ENCODE measurements around the gene CTDSP2. TPM values are rescaled to one million over a fixed set of nuclear protein-coding genes. Genes with fewer than 3 reads are reported as not detected.

The CTDSP2 gene
- total and polyA plus RNA-seq, 5 donors, result 41.7 to 116 (median 99.6) TPM

Small RNA genes within 50 kb of the gene (microRNA-seq; reads per million reads assigned to microRNA genes)
- gene MIR26A2, result 100 to 391 reads per million in 2 donors

Other genes with a start within 250 kb of the CTDSP2 start
- 10 to 100 TPM; 29.3 to 44.6 (median 38.1) TPM for gene DTX3, start 241.9 kb downstream of the CTDSP2 start, total RNA-seq
- 28.9 TPM for gene DTX3, start 241.9 kb downstream of the CTDSP2 start, polyA plus RNA-seq
- 10 to 100 TPM; 14.0 to 22.6 (median 18.1) TPM for gene ARHGEF25, start 235.3 kb downstream of the CTDSP2 start, total RNA-seq
- gene ARHGEF25, start 235.3 kb downstream of the CTDSP2 start, polyA plus RNA-seq, result 21.3 TPM
- gene B4GALNT1, start 213.5 kb downstream of the CTDSP2 start, total RNA-seq, result 1 to 10 TPM; 1.2 to 2.5 (median 2.2) TPM
- gene B4GALNT1, start 213.5 kb downstream of the CTDSP2 start, polyA plus RNA-seq, result 3.3 TPM
- 100 to 1,000 TPM; 145 to 168 (median 154) TPM for gene OS9, start 152.6 kb downstream of the CTDSP2 start, total RNA-seq
- 127 TPM for gene OS9, start 152.6 kb downstream of the CTDSP2 start, polyA plus RNA-seq
- gene AGAP2, start 108.0 kb downstream of the CTDSP2 start, total RNA-seq, result under 1 TPM; 0.53 to 0.91 (median 0.72) TPM
- 1.7 TPM for gene AGAP2, start 108.0 kb downstream of the CTDSP2 start, polyA plus RNA-seq
- gene TSPAN31, start 101.7 kb downstream of the CTDSP2 start, total RNA-seq, result 10 to 100 TPM; 31.5 to 41.3 (median 34.5) TPM
- 43.9 TPM for gene TSPAN31, start 101.7 kb downstream of the CTDSP2 start, polyA plus RNA-seq
- gene CDK4, start 94.4 kb downstream of the CTDSP2 start, total RNA-seq, result 10 to 100 TPM; 50.9 to 53.9 (median 53.4) TPM
- 29.7 TPM for gene CDK4, start 94.4 kb downstream of the CTDSP2 start, polyA plus RNA-seq
- gene MARCHF9, start 91.6 kb downstream of the CTDSP2 start, total RNA-seq, result 10 to 100 TPM; 15.2 to 17.8 (median 16.4) TPM
- gene MARCHF9, start 91.6 kb downstream of the CTDSP2 start, polyA plus RNA-seq, result 14.3 TPM
- gene CYP27B1, start 79.7 kb downstream of the CTDSP2 start, total RNA-seq, result under 1 TPM in 3 of 4 donors, not detected in 1; 0.12 to 0.22 (median 0.14) TPM
- gene CYP27B1, start 79.7 kb downstream of the CTDSP2 start, polyA plus RNA-seq, result 0.18 TPM
- gene METTL1, start 74.6 kb downstream of the CTDSP2 start, total RNA-seq, result 10 to 100 TPM in 1 of 4 donors, 1 to 10 TPM in 3; 5.7 to 15.8 (median 8.5) TPM
- gene METTL1, start 74.6 kb downstream of the CTDSP2 start, polyA plus RNA-seq, result 6.3 TPM
- gene EEF1AKMT3, start 74.1 kb downstream of the CTDSP2 start, total RNA-seq, result 1 to 10 TPM; 2.1 to 3.1 (median 2.6) TPM
- gene EEF1AKMT3, start 74.1 kb downstream of the CTDSP2 start, polyA plus RNA-seq, result 0.95 TPM
- 10 to 100 TPM; 28.9 to 36.1 (median 33.0) TPM for gene TSFM, start 63.9 kb downstream of the CTDSP2 start, total RNA-seq
- gene TSFM, start 63.9 kb downstream of the CTDSP2 start, polyA plus RNA-seq, result 50.7 TPM
- 1 to 10 TPM; 2.6 to 4.1 (median 3.2) TPM for gene AVIL, start 28.0 kb downstream of the CTDSP2 start, total RNA-seq
- 3.2 TPM for gene AVIL, start 28.0 kb downstream of the CTDSP2 start, polyA plus RNA-seq
- 10 to 100 TPM in 2 of 4 donors, 1 to 10 TPM in 2; 6.4 to 11.9 (median 8.4) TPM for gene ATP23, start 94.8 kb upstream of the CTDSP2 start, total RNA-seq
- 14.3 TPM for gene ATP23, start 94.8 kb upstream of the CTDSP2 start, polyA plus RNA-seq